GM12864 (cell line): ENCODE measurements around the gene MID1.
"Not testable (repeated sequence)": the region's sequence is repeated elsewhere in the genome, so short reads cannot be mapped to it uniquely, and the experiment has no call there.

Experiments used
- DNase-seq: peaks from one replicate; pipeline ENCODE4 v3.0.0-alpha.2; 2011; ENCODE audit warnings: low read depth
- H3K4me3 ChIP-seq: 2 replicates; pipeline ENCODE4 v1.5.1; 2011; ENCODE audit warnings: mild to moderate bottlenecking, low read depth, low read length, control low read depth
- TF ChIP-seq, protein P1 (sequence below): IDR thresholded peaks from 2 replicates; pipeline ENCODE4 v1.5.1; 2011; ENCODE audit warnings: low read depth, mild to moderate bottlenecking, moderate library complexity, low read length, control low read depth, inconsistent platforms; ENCODE audit errors: missing control alignments

The MID1 gene

DNA sequence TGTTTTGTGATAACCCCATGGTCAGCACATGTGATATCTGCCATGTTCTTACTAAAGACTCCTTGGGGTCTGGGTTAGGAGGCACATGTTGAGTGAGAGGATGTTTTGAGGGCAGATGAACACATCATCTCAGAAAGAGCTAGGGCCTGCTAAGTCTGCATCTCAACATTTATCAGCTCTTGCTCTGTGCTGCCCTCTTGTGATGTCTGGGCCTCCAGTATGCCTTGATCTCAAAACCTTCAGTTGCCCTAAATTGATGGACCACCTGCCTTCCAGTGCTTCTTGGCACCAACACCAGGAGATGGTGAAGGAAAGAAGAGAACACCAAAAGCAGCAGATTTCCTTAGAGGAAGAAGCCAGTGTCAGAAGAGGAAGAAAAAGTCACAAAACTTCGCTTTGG, 22.5 kb downstream of the MID1 start:
- no peak for DNase-seq
- TF ChIP-seq, protein P1, sequence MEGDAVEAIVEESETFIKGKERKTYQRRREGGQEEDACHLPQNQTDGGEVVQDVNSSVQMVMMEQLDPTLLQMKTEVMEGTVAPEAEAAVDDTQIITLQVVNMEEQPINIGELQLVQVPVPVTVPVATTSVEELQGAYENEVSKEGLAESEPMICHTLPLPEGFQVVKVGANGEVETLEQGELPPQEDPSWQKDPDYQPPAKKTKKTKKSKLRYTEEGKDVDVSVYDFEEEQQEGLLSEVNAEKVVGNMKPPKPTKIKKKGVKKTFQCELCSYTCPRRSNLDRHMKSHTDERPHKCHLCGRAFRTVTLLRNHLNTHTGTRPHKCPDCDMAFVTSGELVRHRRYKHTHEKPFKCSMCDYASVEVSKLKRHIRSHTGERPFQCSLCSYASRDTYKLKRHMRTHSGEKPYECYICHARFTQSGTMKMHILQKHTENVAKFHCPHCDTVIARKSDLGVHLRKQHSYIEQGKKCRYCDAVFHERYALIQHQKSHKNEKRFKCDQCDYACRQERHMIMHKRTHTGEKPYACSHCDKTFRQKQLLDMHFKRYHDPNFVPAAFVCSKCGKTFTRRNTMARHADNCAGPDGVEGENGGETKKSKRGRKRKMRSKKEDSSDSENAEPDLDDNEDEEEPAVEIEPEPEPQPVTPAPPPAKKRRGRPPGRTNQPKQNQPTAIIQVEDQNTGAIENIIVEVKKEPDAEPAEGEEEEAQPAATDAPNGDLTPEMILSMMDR = peak; percentile 48
- no peak overlapping the region for H3K4me3 ChIP-seq

DNA sequence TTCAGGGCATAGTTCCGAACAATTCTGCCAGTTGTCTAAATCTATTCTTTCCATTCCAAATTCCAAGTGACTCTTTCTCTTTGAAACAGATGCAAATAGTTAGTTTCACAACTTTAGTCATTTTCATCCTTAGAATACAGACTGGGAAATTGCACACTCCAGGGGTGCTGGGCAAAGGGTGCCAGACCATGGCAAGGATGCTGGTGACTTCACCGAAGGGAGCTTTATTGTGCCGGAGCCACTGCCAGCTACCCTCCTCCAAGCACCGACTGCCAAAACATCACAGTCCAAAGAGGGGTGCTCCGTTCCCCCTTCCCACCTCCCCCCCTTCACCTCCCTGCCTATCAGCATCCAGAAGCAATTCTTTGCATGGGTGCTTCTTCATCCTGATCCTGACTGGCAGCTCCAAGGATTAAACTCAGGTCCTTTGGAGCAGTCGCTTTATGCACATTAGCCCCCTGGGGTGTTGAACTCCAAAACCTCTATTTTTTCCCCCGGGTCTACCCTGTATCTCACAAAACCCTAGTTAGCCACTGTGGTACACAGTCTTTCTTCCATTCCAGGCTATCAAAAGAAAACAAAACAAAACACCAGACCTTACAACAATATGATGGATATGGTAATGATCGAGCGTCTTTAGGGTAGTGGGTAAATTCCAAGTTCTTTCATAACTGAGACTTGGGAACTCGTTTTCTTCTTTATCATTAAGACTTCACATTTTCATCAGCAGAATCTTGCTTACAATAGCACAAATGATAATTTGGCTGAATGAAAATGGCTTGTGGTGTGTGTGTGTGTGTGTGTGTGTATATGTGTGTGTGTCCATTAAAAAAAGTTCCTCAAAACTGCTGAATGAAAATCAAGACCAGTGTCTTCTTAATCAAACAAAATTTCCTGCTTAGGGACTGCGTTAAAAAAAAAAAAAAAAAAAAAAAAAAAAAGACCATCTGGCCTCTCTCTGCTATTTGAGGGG, 28.7 kb downstream of the MID1 start:
- DNase-seq = no peak
- TF ChIP-seq, protein P1 = no peak
- no peak overlapping the region for H3K4me3 ChIP-seq

GRCh38 chrX:10589787-10590186, 30.6 kb downstream of the MID1 start:
- not testable (repeated sequence) for DNase-seq, H3K4me3 ChIP-seq

DNA sequence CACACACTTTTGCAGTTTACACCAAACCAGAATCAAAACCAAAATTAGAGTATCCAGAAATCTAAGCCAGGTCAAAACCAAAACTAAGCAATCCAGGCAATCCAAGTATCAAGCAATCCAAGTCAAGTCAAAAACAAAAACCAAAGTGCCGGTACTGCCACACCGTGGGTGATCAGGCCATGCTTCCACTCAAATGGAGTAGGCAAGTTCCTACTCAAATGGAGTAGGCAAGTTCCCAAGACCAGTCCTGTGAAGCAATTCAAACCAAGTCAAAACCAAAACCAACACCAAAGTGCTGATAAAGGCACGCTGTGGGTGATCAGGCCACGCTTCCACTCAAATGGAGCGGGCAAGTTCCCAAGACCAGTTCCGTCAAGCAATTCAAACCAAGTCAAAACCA, 31.3 kb downstream of the MID1 start:
- no peak overlapping the region for H3K4me3 ChIP-seq

GRCh38 chrX:10584882-10585281, 35.5 kb downstream of the MID1 start:
- not testable (repeated sequence) for H3K4me3 ChIP-seq, DNase-seq

More for the DNA sequence above, 31.3 kb downstream of the MID1 start:
- no peak for DNase-seq
- TF ChIP-seq, protein P1 = no peak

GRCh38 chrX:10582945-10583344, 37.4 kb downstream of the MID1 start:
- no peak for DNase-seq
- H3K4me3 ChIP-seq = no peak overlapping the region
- TF ChIP-seq, protein P1 = no peak

GRCh38 chrX:10582215-10582733, 38.1 kb downstream of the MID1 start:
- no peak for DNase-seq
- TF ChIP-seq, protein P1 = no peak
- H3K4me3 ChIP-seq = no peak overlapping the region
